AG20443 (cell line): Measurements from ENCODE around the gene PLEKHG3.

Experiments used
- DNase-seq: peaks from one replicate; pipeline ENCODE4 v3.0.0; 2012; ENCODE audit warnings: low spot score, mixed read lengths

The PLEKHG3 gene

GRCh38 chr14:64727551-64728071 is 23.4 kb downstream of the PLEKHG3 start:
- DNase-seq: no peak

GRCh38 chr14:64728106-64728505 is 23.9 kb downstream of the PLEKHG3 start:
- DNase-seq: no peak

GRCh38 chr14:64728856-64729255 is 24.6 kb downstream of the PLEKHG3 start:
- no peak for DNase-seq

- no peak for DNase-seq
Observed at GRCh38 chr14:64729386-64730060, 25.3 kb downstream of the PLEKHG3 start.

GRCh38 chr14:64730061-64730440 is 25.8 kb downstream of the PLEKHG3 start:
- no peak for DNase-seq

- DNase-seq: no peak
Observed at GRCh38 chr14:64730681-64731080, 26.5 kb downstream of the PLEKHG3 start.

GRCh38 chr14:64731141-64731581 is 26.9 kb downstream of the PLEKHG3 start:
- no peak for DNase-seq

- no peak for DNase-seq
Observed at GRCh38 chr14:64732066-64732465, 27.8 kb downstream of the PLEKHG3 start.

- DNase-seq: no peak
Observed at GRCh38 chr14:64732536-64733120, 28.4 kb downstream of the PLEKHG3 start.

- no peak for DNase-seq
Observed at GRCh38 chr14:64733321-64733720, 29.1 kb downstream of the PLEKHG3 start.

GRCh38 chr14:64733899-64734298 is 29.7 kb downstream of the PLEKHG3 start:
- DNase-seq: no peak

- no peak for DNase-seq
Observed at GRCh38 chr14:64734990-64735389, 30.8 kb downstream of the PLEKHG3 start.

- no peak for DNase-seq
Observed at GRCh38 chr14:64736271-64737169, 32.3 kb downstream of the PLEKHG3 start.

GRCh38 chr14:64737391-64738280 is 33.4 kb downstream of the PLEKHG3 start:
- DNase-seq: no peak

- no peak for DNase-seq
Observed at GRCh38 chr14:64738281-64738804, 34.1 kb downstream of the PLEKHG3 start.

- DNase-seq: no peak
Observed at GRCh38 chr14:64741200-64741599, 37.0 kb downstream of the PLEKHG3 start.

- no peak for DNase-seq
Observed at GRCh38 chr14:64741961-64742360, 37.7 kb downstream of the PLEKHG3 start.

- no peak for DNase-seq
Observed at GRCh38 chr14:64743061-64743460, 38.8 kb downstream of the PLEKHG3 start.

GRCh38 chr14:64745511-64746091 is 41.4 kb downstream of the PLEKHG3 start:
- DNase-seq: peak; percentile 31

GRCh38 chr14:64746298-64747250 is 42.4 kb downstream of the PLEKHG3 start:
- DNase-seq: peak; percentile 33
